SJCRH30 (cell line): ENCODE data around the gene MRPL2. TPM values are rescaled to one million over a fixed set of nuclear protein-coding genes. Genes with fewer than 3 reads are reported as not detected.

ENCODE experiments used
- DNase-seq, 2 experiments: peaks; one replicate each; pipeline ENCODE4 v3.0.0-alpha.2; 2015 to 2020
- H3K27ac ChIP-seq: fragments of 250-450 bp; sonication (Bioruptor Pico); 2 replicates; pipeline ENCODE4 v1.5.1; 2020; ENCODE audit warnings: mild to moderate bottlenecking, moderate library complexity
- H3K27me3 ChIP-seq: fragments of 250-450 bp; sonication (Bioruptor Pico); 2 replicates; pipeline ENCODE4 v1.5.1; 2020; ENCODE audit warnings: mild to moderate bottlenecking, moderate library complexity
- H3K36me3 ChIP-seq: fragments of 250-450 bp; sonication (Bioruptor Pico); 2 replicates; pipeline ENCODE4 v1.5.1; 2020; ENCODE audit warnings: mild to moderate bottlenecking, moderate library complexity
- H3K4me1 ChIP-seq: fragments of 250-450 bp; sonication (Bioruptor Pico); 2 replicates; pipeline ENCODE4 v1.5.1; 2020; ENCODE audit warnings: mild to moderate bottlenecking, moderate library complexity
- H3K4me3 ChIP-seq: fragments of 250-450 bp; sonication (Bioruptor Pico); 2 replicates; pipeline ENCODE4 v1.5.1; 2020; ENCODE audit warnings: mild to moderate bottlenecking, moderate library complexity
- H3K9me3 ChIP-seq: fragments of 250-450 bp; sonication (Bioruptor Pico); replicated peaks from 2 replicates; pipeline ENCODE4 v1.5.1; 2020; ENCODE audit warnings: mild to moderate bottlenecking, moderate library complexity
- total RNA-seq: library from RNA; depleted of rRNA; stranded (reverse); fragments of >200 nt; shearing (Covaris generic); gene quantifications from 2 replicates; pipeline ENCODE4 v1.2.3, GENCODE V29; 2014

The MRPL2 gene
- total RNA-seq, 1 experiment from 2014 or later, result 26.2 TPM

DNA sequence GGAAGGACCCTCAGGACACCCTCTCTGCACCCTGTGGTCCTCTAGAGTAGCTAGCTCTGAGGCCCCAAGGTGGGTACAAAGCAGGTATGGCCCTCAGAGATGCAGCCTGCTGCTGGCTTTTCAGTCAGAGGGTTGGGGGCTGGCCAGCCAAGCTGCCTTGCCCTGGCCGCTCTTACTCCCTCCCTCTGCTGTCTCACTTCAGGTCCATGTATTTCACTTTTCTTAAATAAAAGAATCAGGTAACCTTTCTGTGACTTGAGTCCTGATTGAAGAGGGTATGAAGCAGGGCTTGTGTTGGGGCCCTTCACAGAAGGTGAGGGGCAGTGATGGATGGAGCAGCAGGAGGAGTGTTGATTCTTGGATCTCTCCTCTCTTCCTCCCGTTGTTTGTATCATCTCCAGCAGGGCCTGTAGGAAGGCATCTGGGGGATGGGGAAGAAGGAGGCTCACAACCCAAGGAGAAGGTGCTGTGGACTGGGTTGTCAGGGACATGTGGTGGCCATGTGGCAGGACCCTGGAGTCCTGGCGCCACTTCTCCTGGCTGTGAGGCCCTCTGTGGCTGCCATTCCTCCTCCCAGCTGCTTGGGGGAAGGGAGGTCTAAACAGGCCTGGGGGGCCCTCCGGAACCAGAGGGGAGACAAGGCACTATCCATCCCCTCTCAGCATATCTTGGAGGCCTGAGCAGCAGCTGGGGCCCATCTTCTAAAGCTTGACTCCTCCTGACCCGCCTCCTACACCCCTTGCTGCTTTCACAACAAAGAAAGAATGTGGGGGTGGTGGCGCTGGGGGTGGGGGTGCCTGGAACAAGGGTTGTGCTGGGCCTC lies 15.8 kb upstream of the MRPL2 start:
- H3K27ac ChIP-seq, result no peak overlapping the region
- peaks cover 5% of the 10 kb centered on the region; the same call in 1 of the 2 replicates for H3K4me1 ChIP-seq
- DNase-seq, result peak in 1 of 2 experiments; percentile 18
- no peak overlapping the region; the same call in 1 of the 2 replicates for H3K4me3 ChIP-seq
- H3K36me3 ChIP-seq, result no peaks in the 10 kb centered on the region
- H3K9me3 ChIP-seq, result no peaks in the 10 kb centered on the region
- H3K27me3 ChIP-seq, result no peaks in the 10 kb centered on the region

GRCh38 chr6:43070028-43070632 lies 10.9 kb upstream of the MRPL2 start:
- no peak overlapping the region for H3K27ac ChIP-seq
- H3K36me3 ChIP-seq, result no peaks in the 10 kb centered on the region
- DNase-seq, result peak; percentile 37 to 72
- H3K27me3 ChIP-seq, result no peaks in the 10 kb centered on the region
- H3K4me3 ChIP-seq, result no peak overlapping the region
- H3K4me1 ChIP-seq, result no peaks in the 10 kb centered on the region
- no peaks in the 10 kb centered on the region for H3K9me3 ChIP-seq

GRCh38 chr6:43062818-43063217 lies 3.6 kb upstream of the MRPL2 start:
- no peak for DNase-seq
- no peaks in the 10 kb centered on the region for H3K9me3 ChIP-seq
- no peak overlapping the region for H3K4me3 ChIP-seq
- H3K36me3 ChIP-seq, result no peaks in the 10 kb centered on the region
- H3K27me3 ChIP-seq, result no peaks in the 10 kb centered on the region
- H3K27ac ChIP-seq, result no peak overlapping the region
- H3K4me1 ChIP-seq, result peaks cover 5% of the 10 kb centered on the region

DNA sequence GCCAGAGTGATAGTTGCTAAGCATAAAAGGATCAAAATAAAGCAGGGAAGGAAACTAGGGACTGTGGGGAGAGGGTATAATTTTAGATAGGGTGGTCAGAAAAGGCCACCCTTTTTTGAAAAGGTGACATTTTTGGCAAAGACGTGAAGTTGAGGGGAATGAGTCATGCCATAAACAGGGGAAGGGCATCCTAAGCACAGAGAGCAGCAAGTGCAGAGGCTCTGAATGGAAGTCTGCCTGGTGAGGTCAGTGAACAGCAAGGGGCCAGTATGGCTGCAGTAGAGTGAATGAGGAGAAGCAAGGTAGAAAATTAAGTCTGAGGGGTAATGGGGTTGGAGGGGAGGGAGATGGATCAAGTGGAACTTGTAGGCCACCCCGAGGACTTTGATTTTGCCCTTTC lies 2.6 kb upstream of the MRPL2 start:
- H3K27ac ChIP-seq, result no peak overlapping the region
- H3K9me3 ChIP-seq, result no peaks in the 10 kb centered on the region
- no peak overlapping the region for H3K4me3 ChIP-seq
- H3K4me1 ChIP-seq, result peaks cover 5% of the 10 kb centered on the region
- no peaks in the 10 kb centered on the region for H3K27me3 ChIP-seq
- H3K36me3 ChIP-seq, result no peaks in the 10 kb centered on the region
- no peak for DNase-seq

DNA sequence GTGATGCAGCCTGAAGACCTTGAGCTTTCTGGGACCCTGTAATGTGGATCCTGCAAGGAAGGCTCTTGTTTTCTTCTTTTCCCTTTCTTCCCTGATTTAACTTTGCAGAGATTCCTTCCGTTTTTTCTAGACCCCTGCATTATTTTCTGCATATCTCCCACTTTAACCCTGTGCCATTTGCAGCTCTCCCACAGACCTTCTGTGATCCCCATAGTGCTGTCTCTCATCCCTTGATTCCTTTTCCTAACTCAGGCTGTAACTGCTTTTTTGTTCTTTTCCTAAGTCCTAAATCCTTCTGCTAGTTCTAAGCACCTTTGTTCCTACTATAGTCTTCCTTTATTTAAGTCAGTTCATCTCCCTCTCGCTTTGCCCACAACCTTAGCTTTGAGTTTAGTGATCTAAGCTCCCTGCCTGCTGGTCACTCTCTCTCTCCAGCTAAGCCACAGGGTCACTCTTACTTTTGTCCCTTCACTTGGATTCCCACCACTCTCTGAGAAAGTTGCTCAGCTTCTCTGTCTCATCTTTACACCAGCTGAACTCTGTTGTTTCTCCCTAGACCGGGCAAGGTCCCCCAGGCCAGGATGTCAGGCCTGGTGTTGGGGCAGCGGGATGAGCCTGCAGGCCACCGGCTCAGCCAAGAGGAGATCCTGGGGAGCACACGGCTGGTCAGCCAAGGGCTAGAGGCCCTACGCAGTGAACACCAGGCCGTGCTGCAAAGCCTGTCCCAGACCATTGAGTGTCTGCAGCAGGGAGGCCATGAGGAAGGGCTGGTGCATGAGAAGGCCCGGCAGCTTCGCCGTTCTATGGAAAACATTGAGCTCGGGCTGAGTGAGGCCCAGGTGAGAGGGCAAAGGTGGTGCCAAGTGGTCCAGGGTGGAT lies 1.8 kb upstream of the MRPL2 start:
- no peak for DNase-seq
- H3K9me3 ChIP-seq, result no peaks in the 10 kb centered on the region
- H3K4me1 ChIP-seq, result peaks cover 5% of the 10 kb centered on the region
- H3K36me3 ChIP-seq, result no peaks in the 10 kb centered on the region
- no peak overlapping the region for H3K27ac ChIP-seq
- no peaks in the 10 kb centered on the region for H3K27me3 ChIP-seq
- no peak overlapping the region for H3K4me3 ChIP-seq

DNA sequence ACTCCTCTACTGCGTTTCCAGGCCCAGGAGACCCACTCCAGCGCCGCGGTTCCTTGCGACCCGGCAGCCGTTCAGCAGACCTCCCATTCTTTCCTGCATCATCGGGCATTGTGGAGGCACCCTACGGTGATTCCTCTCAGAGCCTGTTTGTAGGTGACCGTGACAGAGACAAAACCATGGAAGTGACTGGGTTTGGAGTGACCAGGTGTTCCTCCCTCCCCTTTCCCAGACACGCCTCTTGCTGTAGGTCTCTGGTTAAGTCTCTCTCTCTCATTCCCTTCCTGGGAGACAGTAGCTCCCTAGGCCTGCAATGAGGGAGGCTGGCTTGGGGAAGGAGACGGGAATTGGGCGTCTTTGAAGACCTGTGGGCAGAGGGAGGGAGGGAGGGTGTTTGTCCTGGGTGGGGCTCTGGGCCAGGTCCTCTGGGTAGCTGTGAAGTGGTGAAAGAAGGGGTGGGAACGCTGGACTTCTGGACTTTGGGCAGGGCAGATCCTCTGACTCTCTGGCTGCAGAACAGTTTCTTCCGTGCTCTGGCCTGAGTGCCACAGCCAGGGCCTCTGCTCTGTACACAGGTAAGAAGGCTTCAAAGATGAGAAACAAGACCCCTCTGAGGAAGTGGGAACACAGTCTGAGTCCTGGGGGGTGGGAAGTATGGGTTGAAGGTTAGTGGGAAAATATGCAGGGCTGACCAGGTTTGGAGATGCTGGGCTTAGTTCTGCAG lies 960 bp upstream of the MRPL2 start:
- Histone ChIP-seq H3K27ac (peak overlapping the region; percentile 61), H3K27me3 (no peaks in the 10 kb centered on the region), H3K4me3 (peak overlapping the region; percentile 84), H3K36me3 (no peaks in the 10 kb centered on the region), H3K4me1 (peaks cover 5% of the 10 kb centered on the region), H3K9me3 (no peaks in the 10 kb centered on the region)
- no peak for DNase-seq

GRCh38 chr6:43058531-43058930 lies 703 bp downstream of the MRPL2 start:
- Histone ChIP-seq H3K27ac (peak overlapping the region; percentile 61; the same call in 1 of the 2 replicates), H3K4me3 (peak overlapping the region; percentile 84), H3K36me3 (no peaks in the 10 kb centered on the region; the same call in 1 of the 2 replicates), H3K27me3 (no peaks in the 10 kb centered on the region), H3K9me3 (no peaks in the 10 kb centered on the region), H3K4me1 (peaks cover 5% of the 10 kb centered on the region)
- DNase-seq, result no peak

DNA sequence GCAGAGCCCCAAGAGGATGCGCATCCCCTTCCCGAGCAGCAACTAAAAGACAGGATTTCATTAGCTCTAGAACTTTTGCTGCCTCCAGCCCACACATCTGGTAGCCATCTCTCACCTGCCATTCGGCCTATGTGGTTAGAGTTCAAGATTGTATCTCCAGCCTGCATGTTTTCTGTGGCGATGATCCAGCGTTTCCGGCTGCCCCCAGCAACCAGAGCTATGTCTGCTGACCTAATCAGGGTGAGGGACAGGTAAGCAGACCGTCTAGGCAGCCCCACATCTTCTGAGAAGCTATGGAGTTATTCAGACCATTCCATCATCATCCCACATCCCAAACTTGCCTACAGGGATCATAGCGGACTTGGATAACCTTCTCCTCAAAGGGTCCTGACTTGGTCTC lies 3.3 kb downstream of the MRPL2 start:
- Histone ChIP-seq H3K36me3 (no peaks in the 10 kb centered on the region; the same call in 1 of the 2 replicates), H3K4me3 (no peak overlapping the region), H3K4me1 (peaks cover 16% of the 10 kb centered on the region), H3K27me3 (no peaks in the 10 kb centered on the region), H3K9me3 (no peaks in the 10 kb centered on the region), H3K27ac (no peak overlapping the region)
- DNase-seq, result no peak

- H3K27me3 ChIP-seq, result no peaks in the 10 kb centered on the region
- H3K27ac ChIP-seq, result peak overlapping the region; percentile 85
- H3K9me3 ChIP-seq, result no peaks in the 10 kb centered on the region
- peaks cover 16% of the 10 kb centered on the region for H3K4me1 ChIP-seq
- H3K36me3 ChIP-seq, result peaks cover 5% of the 10 kb centered on the region
- no peak for DNase-seq
- H3K4me3 ChIP-seq, result peak overlapping the region; percentile 80
Measured at GRCh38 chr6:43054206-43054943, 4.9 kb downstream of the MRPL2 start.

DNA sequence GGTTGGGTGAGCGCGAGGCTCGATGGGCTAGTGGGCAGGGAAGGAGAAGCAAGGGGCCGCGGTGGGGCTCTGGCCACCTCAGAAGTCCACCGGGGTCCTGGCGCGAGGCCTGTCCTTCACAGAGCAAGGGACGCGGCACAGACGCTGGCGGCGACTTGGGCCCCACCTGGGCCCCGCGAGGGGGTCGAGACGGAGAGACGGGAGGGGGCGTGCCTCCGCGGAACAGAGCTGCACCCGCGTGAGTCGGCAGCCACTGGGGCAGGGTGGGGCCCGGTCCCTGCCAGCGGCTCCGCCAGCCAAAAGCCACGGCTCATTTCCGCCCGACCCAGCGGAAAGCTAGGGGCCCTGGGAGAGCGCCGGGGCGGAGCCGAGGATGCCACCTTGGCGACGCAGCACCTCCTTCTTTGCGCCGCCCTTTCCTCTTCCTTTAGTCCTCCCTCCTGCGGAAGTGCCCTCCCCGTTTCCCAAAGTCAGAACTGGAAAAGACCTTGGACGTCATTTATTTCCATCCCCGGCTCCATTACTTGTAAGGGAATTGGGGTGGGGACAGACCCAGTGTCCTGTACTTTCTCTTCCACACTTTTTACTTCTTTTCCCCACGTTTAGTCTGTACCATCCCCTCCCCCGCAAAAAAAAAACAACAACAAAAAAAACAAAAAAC lies 5.6 kb downstream of the MRPL2 start, which contains the start of gene CUL7:
TSS of gene CUL7 (minus strand) at position 307 of the 661 bp plus-strand sequence. CDS start 1,063 bp downstream, outside the sequence.
- Histone ChIP-seq H3K36me3 (peaks cover 7% of the 10 kb centered on the region), H3K27me3 (no peaks in the 10 kb centered on the region), H3K9me3 (no peaks in the 10 kb centered on the region), H3K4me3 (peak within 1 kb of the TSS; percentile 80), H3K4me1 (peaks cover 16% of the 10 kb centered on the region), H3K27ac (peak within 1 kb of the TSS; percentile 85)
- DNase-seq, result peak; percentile 94 to 97

DNA sequence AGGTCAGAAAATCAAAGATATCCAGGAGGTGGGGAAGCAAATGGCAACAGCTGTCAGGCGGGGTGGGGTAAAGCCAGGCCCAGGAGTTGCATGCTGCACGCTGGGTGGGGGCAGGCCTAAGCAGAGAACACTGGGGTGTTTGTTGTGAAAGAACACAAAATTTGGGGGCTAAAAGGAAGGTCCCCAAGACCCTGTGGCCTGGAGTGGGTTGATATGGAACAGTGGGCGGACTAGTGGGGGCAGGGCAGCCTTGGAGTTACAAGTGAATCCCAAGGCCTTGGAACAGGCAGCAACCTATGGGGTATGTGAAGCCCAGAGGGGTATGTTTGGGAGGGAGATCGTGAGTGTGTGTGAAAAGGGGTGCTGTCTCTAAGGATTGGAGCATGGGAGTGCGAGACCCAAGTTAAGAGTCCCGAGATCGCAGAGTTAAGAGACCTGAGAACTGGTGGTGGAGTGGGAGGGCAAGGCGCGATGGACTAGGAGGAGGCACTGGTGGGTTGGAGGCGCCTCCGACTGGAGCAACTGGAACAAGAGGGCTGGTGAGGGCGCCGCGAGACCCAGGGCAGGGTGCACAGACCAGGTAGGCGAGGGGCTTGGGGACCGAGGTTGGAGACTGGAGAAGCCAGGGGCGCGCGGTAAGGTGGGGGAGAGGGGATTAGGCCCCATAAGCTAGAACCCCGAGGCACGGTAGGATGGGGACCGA lies 6.2 kb downstream of the MRPL2 start:
- no peaks in the 10 kb centered on the region for H3K27me3 ChIP-seq
- H3K9me3 ChIP-seq, result no peaks in the 10 kb centered on the region
- peak overlapping the region; percentile 85 for H3K27ac ChIP-seq
- peaks cover 10% of the 10 kb centered on the region for H3K36me3 ChIP-seq
- DNase-seq, result peak; percentile 61 to 62
- H3K4me3 ChIP-seq, result peak overlapping the region; percentile 80
- H3K4me1 ChIP-seq, result peaks cover 11% of the 10 kb centered on the region; the same call in 1 of the 2 replicates

DNA sequence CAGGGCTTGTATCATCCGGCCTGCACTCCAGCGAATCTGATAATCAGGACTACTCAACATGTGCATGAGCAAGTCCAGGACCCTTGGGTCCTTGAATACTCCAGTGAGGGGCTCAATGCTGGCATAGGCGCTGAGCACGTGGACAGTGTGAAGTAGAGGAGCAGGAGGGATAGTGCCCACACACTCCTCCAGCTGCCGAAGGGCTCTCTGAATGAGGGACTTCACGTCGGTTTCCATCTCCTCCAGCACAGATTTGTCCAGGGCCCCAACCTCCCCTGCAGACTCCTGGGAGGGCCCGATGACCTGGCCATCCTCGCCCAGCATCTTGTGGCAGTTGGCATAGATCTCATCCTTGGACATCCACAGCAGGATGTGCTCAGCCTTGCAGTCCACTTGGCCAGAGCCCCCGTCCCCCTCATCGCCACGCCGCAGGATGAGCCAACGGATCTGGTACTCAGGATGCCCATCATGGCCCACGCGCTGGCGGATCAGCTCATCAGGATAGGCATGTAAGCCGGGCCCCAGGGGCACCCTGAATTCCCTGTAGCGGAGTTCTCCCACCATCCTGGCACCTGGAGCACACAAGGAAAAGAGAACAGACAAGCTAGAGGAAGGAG lies 6.9 kb downstream of the MRPL2 start:
- Histone ChIP-seq H3K9me3 (no peaks in the 10 kb centered on the region), H3K36me3 (peaks cover 10% of the 10 kb centered on the region), H3K4me3 (peak overlapping the region; percentile 80), H3K27ac (peak overlapping the region; percentile 85), H3K4me1 (peaks cover 11% of the 10 kb centered on the region; the same call in 1 of the 2 replicates), H3K27me3 (no peaks in the 10 kb centered on the region)
- no peak for DNase-seq
